PC-9 (cell line): ENCODE data around the gene KIAA0513. TPM values are rescaled to one million over a fixed set of nuclear protein-coding genes. Genes with fewer than 3 reads are reported as not detected.

Experiments
- BruUV-seq: library from RNA; stranded (reverse); fragments of 400-500 nt; replicated peaks from 2 replicates; lab custom pipeline; 2021; lab: Mats Ljungman, UMichigan
- CTCF ChIA-PET: fragments of 300-600 bp; sonication (Branson Sonifier 250); formaldehyde crosslinking; loops from one replicate; lab custom pipeline; 2022; ENCODE audit warnings: antibody characterized with exemption; lab: Charles Lee
- POLR2A ChIA-PET: fragments of 300-600 bp; sonication (Branson Sonifier 250); formaldehyde crosslinking; loops from one replicate; lab custom pipeline; 2022; ENCODE audit warnings: antibody characterized with exemption; ENCODE audit not compliant: unreplicated experiment; lab: Charles Lee
- DNase-seq, 2 experiments: peaks; one replicate each; pipeline versions ENCODE4 v3.0.0 to v3.0.0-alpha.2; 2015 to 2022; ENCODE audit warnings: mixed read lengths in 1 of 2
- H2AFZ ChIP-seq: fragments of 200-600 bp; sonication (generic); 2 replicates; pipeline ENCODE4 v1.8.1; 2017; ENCODE audit warnings: antibody characterized with exemption
- H3F3A ChIP-seq: fragments of 200-600 bp; sonication (generic); 2 replicates; pipeline ENCODE4 v1.8.1; 2017; ENCODE audit warnings: antibody characterized with exemption, mild to moderate bottlenecking, low read depth; ENCODE audit not compliant: insufficient read depth
- H3K27ac ChIP-seq: fragments of 200-600 bp; sonication (generic); 2 replicates; pipeline ENCODE4 v1.6.1; 2016; ENCODE audit warnings: mixed run types
- H3K27me3 ChIP-seq: fragments of 200-600 bp; sonication (generic); 2 replicates; pipeline ENCODE4 v1.6.1; 2016; ENCODE audit warnings: low read depth, mixed run types; ENCODE audit not compliant: insufficient read depth
- H3K36me3 ChIP-seq: fragments of 200-600 bp; sonication (generic); 2 replicates; pipeline ENCODE4 v1.6.1; 2016; ENCODE audit warnings: low read depth, mixed run types
- H3K4me1 ChIP-seq: fragments of 200-600 bp; sonication (generic); replicated peaks from 2 replicates; pipeline ENCODE4 v1.6.1; 2016; ENCODE audit warnings: mixed run types; ENCODE audit not compliant: insufficient read depth
- H3K4me2 ChIP-seq: fragments of 200-600 bp; sonication (generic); 2 replicates; pipeline ENCODE4 v1.6.1; 2017; ENCODE audit warnings: mixed run types
- H3K4me3 ChIP-seq: fragments of 200-600 bp; sonication (generic); 2 replicates; pipeline ENCODE4 v1.6.1; 2016; ENCODE audit warnings: mixed run types
- H3K79me2 ChIP-seq: fragments of 200-600 bp; sonication (generic); 2 replicates; pipeline ENCODE4 v1.6.1; 2017; ENCODE audit warnings: low read depth, mixed run types
- H3K9me2 ChIP-seq: fragments of 200-600 bp; sonication (generic); 2 replicates; pipeline ENCODE4 v1.8.1; 2017; ENCODE audit warnings: mild to moderate bottlenecking; ENCODE audit not compliant: insufficient read depth
- H3K9me3 ChIP-seq: fragments of 200-600 bp; sonication (generic); 2 replicates; pipeline ENCODE4 v1.8.1; 2016; ENCODE audit warnings: low read depth; ENCODE audit not compliant: insufficient read depth
- H4K20me1 ChIP-seq: fragments of 200-600 bp; sonication (generic); 2 replicates; pipeline ENCODE4 v1.8.1; 2017; ENCODE audit not compliant: insufficient read depth
- EZH2 ChIP-seq: fragments of 200-600 bp; sonication (generic); IDR thresholded peaks from 2 replicates; pipeline ENCODE4 v1.8.0; 2017; ENCODE audit warnings: antibody characterized with exemption, low read depth
- intact Hi-C: fragments of 100-400 bp; cut with micrococcal nuclease; formaldehyde crosslinking; loops from one replicate; pipeline ENCODE4 v1.10.0; 2022; ENCODE audit not compliant: unreplicated experiment
- total RNA-seq: library from RNA; stranded (reverse); gene quantifications from 2 replicates; pipeline ENCODE4 v1.2.3, GENCODE V29; 2021
- TF ChIP-seq, protein P1 (sequence below): fragments of 200-600 bp; sonication (generic); conservative IDR thresholded peaks from 2 replicates; pipeline ENCODE4 v1.6.1; 2017; ENCODE audit warnings: mixed run types, antibody characterized with exemption, mild to moderate bottlenecking, moderate library complexity

The KIAA0513 gene
- total RNA-seq, 1 experiment from 2014 or later = 4.3 TPM

GRCh38 chr16:85042167-85042526, 14.6 kb downstream of the KIAA0513 start:
- H3K27me3 ChIP-seq = 0 out of 2 replicates have a peak, but pooled peaks cover 3% of the 10 kb centered on the region
- H3K36me3 ChIP-seq = no peaks in the 10 kb centered on the region
- H4K20me1 ChIP-seq = no peaks in the 10 kb centered on the region
- H3K27ac ChIP-seq = no peak overlapping the region
- H3K4me3 ChIP-seq = no peak overlapping the region
- no TSS peak for BruUV-seq
- no peaks in the 10 kb centered on the region for H3K79me2 ChIP-seq
- TF ChIP-seq, protein P1, sequence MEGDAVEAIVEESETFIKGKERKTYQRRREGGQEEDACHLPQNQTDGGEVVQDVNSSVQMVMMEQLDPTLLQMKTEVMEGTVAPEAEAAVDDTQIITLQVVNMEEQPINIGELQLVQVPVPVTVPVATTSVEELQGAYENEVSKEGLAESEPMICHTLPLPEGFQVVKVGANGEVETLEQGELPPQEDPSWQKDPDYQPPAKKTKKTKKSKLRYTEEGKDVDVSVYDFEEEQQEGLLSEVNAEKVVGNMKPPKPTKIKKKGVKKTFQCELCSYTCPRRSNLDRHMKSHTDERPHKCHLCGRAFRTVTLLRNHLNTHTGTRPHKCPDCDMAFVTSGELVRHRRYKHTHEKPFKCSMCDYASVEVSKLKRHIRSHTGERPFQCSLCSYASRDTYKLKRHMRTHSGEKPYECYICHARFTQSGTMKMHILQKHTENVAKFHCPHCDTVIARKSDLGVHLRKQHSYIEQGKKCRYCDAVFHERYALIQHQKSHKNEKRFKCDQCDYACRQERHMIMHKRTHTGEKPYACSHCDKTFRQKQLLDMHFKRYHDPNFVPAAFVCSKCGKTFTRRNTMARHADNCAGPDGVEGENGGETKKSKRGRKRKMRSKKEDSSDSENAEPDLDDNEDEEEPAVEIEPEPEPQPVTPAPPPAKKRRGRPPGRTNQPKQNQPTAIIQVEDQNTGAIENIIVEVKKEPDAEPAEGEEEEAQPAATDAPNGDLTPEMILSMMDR = no peak
- no peak for TF ChIP-seq EZH2
- POLR2A ChIA-PET = interaction anchor here (0.6 kb wide), 1 partner anchor 15 kb away, joined by 3 read pairs; no protein-coding TSS in a partner anchor
- CTCF ChIA-PET = no interaction called here
- peaks cover 7% of the 10 kb centered on the region for H3K4me1 ChIP-seq
- DNase-seq = no peak
- no peak overlapping the region for H2AFZ ChIP-seq
- H3K9me3 ChIP-seq = no peaks in the 10 kb centered on the region
- intact Hi-C loops = no loop called here
- H3F3A ChIP-seq = peaks cover 8% of the 10 kb centered on the region
- H3K4me2 ChIP-seq = no peak overlapping the region
- no peaks in the 10 kb centered on the region for H3K9me2 ChIP-seq

GRCh38 chr16:85042606-85043005, 15.0 kb downstream of the KIAA0513 start:
- no TSS peak for BruUV-seq
- ChIA-PET CTCF (interaction anchor here (0.6 kb wide), 1 partner anchor 337 kb away, joined by 5 read pairs; no protein-coding TSS in a partner anchor), POLR2A (interaction anchor here (0.6 to 0.7 kb wide), 2 partner anchors 15 to 1131 kb away, joined by 3 to 4 read pairs; no protein-coding TSS in a partner anchor)
- intact Hi-C loops = no loop called here
- TF ChIP-seq EZH2 = no peak
- TF ChIP-seq, protein P1 = no peak
- no peaks in the 10 kb centered on the region for H4K20me1 ChIP-seq
- H3K9me2 ChIP-seq = no peaks in the 10 kb centered on the region
- H3K9me3 ChIP-seq = no peaks in the 10 kb centered on the region
- H3K27me3 ChIP-seq = 0 out of 2 replicates have a peak, but pooled peaks cover 3% of the 10 kb centered on the region
- no peaks in the 10 kb centered on the region for H3K79me2 ChIP-seq
- H3K4me3 ChIP-seq = no peak overlapping the region
- H3K4me2 ChIP-seq = no peak overlapping the region
- no peak overlapping the region for H3K27ac ChIP-seq
- H3K4me1 ChIP-seq = peaks cover 3% of the 10 kb centered on the region
- no peaks in the 10 kb centered on the region for H3K36me3 ChIP-seq
- peaks cover 4% of the 10 kb centered on the region for H3F3A ChIP-seq
- DNase-seq = no peak
- no peak overlapping the region for H2AFZ ChIP-seq

- ChIA-PET POLR2A (no interaction called here), CTCF (no interaction called here)
- H3K36me3 ChIP-seq = no peaks in the 10 kb centered on the region
- no peak overlapping the region for H3K4me3 ChIP-seq
- DNase-seq = no peak
- H3F3A ChIP-seq = no peaks in the 10 kb centered on the region
- H3K4me2 ChIP-seq = no peak overlapping the region
- no peaks in the 10 kb centered on the region for H3K4me1 ChIP-seq
- H3K9me2 ChIP-seq = no peaks in the 10 kb centered on the region
- H3K79me2 ChIP-seq = no peaks in the 10 kb centered on the region
- H3K9me3 ChIP-seq = no peaks in the 10 kb centered on the region
- no TSS peak for BruUV-seq
- no peak overlapping the region for H2AFZ ChIP-seq
- H3K27me3 ChIP-seq = 0 out of 2 replicates have a peak, but pooled peaks cover 3% of the 10 kb centered on the region
- intact Hi-C loops = no loop called here
- no peaks in the 10 kb centered on the region for H4K20me1 ChIP-seq
- H3K27ac ChIP-seq = no peak overlapping the region
- TF ChIP-seq, protein P1 = no peak
- no peak for TF ChIP-seq EZH2
Measured at GRCh38 chr16:85045077-85045476, 17.5 kb downstream of the KIAA0513 start.
